DMS114 treated with DMSO at 0.1 percent for 48 hours (cell line): ENCODE results near the gene IGFBP6.
A peak's percentile ranks its signal among the peaks of the same experiment; 100 is the strongest.

Experiments used
- DNase-seq: peaks from one replicate; lab custom pipeline; 2025; ENCODE audit not compliant: unreplicated experiment; lab: John Stamatoyannopoulos, UW

The IGFBP6 gene, protein sequence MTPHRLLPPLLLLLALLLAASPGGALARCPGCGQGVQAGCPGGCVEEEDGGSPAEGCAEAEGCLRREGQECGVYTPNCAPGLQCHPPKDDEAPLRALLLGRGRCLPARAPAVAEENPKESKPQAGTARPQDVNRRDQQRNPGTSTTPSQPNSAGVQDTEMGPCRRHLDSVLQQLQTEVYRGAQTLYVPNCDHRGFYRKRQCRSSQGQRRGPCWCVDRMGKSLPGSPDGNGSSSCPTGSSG

DNA sequence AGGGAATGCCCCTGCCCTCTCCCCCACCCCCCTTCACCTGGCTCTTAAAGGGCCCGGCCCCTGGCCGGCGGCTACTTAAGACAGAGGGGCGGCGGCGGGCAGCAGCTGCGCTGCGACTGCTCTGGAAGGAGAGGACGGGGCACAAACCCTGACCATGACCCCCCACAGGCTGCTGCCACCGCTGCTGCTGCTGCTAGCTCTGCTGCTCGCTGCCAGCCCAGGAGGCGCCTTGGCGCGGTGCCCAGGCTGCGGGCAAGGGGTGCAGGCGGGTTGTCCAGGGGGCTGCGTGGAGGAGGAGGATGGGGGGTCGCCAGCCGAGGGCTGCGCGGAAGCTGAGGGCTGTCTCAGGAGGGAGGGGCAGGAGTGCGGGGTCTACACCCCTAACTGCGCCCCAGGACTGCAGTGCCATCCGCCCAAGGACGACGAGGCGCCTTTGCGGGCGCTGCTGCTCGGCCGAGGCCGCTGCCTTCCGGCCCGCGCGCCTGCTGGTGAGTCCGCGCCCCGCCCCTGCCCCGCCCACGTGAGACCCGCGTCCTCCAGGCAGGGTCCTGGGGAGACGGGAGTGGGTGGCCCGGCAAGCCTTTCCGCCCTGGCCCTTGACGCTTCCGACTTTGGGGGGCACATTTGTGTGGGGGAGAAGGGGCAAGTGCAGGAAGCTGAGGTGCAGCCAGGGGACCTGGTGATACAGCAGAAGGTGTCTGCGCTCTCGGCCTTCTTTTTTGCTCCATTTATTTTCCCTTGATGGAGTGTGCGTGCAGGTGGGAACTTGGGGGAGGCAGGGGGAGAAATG lies at the start of gene IGFBP6:
Gene IGFBP6, plus strand, starts transcription at position 104 of the 790 bp plus-strand sequence. Its CDS starts 51 bp downstream, at position 155.
- no peak for DNase-seq

DNA sequence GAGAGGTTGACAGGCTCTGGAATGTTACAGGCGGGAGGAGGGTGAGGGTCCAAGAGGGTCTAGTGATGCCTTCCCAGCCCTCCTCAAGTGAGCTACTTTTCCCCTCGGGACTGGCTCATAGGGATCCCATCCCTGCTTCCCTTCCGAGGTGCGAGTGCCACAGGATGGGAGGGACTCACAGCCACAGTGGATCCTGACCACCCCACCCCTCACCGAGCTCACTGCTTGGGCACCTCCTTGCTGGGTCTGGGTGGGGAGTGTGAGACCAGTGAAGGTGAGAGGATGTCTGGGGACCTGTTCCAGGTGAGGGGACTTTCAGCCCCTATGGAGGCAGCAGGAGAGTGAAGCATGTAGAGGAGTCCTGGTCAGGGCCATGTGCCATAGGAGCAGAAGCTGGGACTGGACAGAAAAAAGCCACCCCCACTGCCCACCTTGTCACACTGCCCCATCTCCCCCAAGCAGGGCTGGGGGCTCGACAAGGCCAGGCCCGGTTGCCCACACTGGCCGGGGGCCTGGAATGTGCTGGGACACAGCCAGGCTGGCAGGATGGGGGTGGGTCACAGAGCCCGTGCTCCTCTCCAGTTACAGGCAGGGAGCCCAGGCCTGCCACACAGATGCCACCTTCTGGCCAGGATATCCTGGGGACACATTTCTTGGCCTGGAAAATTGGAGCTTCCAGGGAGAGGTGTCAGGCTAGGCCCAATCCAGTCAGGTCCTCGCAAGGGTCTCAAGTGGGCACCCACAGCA lies 49.3 kb upstream of the IGFBP6 start:
- no peak for DNase-seq

DNA sequence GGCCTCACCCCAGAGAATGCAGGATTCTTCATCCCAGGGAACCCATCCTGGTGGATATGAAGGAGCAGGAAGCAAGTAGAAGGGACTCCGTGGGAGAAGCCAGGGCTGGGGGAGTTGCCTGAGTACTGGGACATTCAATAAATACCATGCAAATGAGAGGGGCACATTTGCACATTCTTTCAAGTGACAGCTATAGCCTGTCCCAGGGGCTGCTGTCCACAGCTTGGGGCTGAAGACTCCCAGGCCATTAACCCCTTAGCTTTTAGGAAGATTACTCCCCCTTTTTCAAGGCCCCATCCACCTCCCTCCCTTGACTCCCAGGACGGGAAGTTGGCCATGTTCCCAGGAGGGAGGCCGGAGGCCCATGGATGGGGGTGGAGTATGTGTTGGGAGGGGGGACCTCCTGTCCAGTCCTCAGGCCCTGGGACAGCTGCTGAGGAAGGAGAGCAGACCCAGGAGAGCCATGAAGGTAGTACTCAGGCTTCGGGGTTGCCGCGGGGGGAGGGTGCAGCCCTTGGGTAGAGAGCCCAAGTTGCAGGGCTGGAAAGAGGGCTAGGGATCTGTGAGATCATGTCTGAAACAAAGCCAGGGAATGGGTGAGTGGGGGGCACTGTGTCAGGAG lies 48.6 kb upstream of the IGFBP6 start:
- no peak for DNase-seq

DNA sequence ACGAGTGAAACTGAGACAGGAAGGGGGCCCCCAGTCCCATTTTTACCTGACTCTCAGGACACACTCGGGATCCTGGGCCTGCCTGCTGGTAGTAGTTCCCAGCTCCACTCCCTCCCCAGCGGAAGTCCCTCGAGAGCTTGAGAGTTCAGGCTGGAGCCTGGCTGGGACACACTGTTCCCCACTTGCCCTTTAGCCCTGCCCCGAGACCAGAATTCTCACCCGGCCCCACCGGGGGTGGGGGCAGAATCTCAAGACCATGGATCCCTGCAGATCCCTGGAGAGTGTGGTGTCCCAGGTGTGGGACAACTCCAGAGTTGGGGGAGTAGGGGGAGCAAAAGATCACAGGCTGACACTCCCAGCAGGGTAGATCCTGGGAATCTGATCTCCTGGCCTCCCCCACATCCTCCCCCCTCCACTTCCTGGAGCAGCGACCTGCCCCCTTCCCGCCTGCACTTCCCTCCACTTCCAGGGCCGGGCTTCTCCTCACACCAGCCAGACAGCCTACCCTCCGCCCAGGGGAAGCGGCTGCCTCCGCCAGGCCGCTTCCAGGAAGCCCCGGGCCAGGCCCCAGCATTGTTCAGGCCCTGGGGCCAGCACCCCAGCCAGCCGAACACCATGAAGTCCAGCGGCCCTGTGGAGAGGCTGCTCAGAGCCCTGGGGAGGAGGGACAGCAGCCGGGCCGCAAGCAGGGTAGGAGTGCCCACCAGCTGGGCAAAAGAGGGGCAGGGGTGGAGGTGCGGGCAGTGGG lies 47.7 kb upstream of the IGFBP6 start, which contains the start of gene TNS2:
Gene TNS2, plus strand, starts transcription at position 495 of the 748 bp plus-strand sequence. Its CDS starts 121 bp downstream, at position 616.
- no peak for DNase-seq

DNA sequence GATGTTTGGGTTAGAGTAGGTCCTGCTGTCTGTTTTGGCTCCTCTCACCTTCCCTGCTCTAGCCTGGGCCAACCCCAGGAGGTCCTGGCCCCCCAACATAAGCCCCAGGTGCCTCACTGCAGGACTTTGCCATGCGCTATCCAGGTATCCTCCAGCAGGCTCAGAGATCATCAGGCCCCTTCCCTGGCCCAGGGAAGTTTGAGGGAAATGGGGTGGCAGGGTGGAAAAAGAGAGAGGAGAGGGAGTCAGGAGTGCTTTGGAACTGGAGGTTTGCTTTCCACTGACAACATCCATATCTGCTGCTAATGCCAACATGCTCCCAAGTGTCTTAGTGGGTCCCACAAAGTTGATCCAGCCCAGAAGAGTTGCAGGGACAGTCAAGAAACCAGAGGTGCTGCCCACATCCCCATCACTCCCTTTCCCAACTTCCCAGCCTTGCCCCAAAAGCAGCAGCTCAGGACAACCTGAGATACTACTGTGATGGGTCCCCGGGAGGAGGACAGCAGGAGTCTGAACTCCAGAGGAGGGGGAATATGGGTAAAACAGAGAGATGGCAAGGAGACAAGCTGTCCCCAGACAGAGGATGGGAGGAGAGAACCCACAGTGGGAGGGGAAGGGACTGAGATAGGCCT lies 46.9 kb upstream of the IGFBP6 start:
- no peak for DNase-seq

DNA sequence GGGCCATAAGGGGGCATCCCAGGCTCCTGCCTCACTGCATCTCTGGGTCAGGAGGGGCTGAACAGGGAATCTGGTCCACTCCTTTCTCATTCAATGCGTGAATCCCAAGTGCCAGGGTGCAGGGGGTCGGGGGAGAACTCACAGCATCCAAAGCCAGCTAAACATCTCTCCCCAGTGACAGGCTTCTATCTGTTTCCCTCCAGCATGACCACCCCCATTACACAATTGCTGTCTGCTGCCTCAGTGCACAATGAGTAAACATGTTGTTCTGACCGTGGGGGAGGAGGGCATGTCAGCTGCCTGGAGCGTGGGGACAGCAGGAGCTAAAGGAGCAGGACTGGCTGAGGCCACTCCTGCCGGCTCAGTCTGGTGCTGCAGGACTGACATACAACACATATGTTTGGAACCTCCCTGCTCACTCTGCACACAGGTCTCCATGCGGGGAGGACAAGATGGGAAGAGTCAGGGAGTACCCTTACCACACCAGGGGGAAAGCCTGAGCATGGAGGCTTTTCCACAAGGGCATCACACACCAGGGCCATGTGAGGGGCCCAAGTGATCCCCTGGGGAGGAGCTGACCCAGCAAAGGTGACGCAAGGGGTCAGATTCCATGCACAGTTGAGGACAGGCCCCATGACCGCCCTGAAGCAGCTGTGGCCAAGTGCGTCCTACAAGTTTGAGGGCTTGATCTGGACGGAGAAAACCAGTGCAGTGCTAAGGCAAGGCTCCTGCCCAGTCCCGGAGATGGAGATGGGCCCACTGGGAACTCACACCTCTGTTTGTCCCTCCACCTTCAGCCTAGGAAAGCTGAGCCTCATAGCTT lies 46.2 kb upstream of the IGFBP6 start:
- DNase-seq: no peak

DNA sequence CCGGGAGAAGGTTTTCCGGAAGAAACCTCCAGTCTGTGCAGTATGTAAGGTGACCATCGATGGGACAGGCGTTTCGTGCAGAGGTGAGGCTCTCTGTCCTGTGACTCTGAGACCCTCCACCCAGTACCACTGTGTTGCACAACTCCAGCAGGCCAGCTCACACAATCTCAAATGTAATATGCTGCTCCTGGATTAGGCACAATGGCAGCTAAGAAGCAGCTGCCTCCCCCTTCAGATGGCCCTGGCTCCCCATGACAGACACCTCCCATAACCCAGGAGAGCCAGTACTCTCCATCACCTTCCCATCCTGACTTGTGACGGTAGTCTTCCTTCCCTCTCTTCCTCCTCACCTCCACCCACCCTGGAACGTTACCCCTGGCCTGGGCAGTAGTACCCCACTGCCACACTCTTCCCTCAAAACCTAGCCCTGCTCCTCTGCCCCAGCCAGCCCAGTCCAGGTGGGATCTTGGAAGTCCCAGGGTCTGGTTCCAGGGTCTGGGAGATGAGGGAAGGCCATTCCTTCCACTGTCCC lies 45.5 kb upstream of the IGFBP6 start:
- no peak for DNase-seq

DNA sequence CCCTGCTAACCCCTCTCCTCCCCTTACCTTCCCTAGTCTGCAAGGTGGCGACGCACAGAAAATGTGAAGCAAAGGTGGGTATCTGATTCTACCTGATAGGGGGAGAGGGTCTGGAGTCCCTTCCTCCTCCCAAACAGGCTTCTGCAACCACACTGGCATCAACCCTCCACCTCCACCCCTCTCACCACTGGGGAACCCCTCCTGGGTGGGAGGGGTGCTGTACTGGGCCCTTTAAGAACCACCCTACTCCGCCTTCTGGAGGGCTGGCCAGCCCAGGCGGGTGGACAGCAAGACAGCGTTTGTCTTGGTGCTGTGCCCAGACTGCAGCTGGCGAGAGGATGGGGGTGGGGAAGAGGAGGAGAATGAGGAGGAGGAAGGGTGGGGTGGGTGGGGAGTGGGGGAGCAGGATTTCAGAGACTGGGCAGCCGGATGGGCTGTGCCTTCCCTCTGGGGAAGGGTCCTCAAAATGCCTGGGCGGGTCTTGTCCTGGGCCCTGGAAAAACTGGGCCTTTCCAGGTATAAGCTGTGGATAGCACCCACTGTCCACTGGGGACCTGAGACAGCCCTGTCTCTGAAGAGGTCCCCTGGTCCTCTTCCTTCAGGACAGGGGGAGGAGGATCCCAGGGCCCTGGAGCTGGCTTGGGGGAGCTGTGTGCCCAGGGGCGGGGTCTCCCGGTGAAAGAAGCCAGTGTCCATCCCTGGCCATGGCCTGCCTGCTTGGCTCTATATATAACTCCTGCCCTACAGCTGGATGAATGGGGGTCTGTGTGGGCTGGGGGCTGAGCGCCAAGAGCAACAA lies 44.8 kb upstream of the IGFBP6 start:
- DNase-seq: no peak

DNA sequence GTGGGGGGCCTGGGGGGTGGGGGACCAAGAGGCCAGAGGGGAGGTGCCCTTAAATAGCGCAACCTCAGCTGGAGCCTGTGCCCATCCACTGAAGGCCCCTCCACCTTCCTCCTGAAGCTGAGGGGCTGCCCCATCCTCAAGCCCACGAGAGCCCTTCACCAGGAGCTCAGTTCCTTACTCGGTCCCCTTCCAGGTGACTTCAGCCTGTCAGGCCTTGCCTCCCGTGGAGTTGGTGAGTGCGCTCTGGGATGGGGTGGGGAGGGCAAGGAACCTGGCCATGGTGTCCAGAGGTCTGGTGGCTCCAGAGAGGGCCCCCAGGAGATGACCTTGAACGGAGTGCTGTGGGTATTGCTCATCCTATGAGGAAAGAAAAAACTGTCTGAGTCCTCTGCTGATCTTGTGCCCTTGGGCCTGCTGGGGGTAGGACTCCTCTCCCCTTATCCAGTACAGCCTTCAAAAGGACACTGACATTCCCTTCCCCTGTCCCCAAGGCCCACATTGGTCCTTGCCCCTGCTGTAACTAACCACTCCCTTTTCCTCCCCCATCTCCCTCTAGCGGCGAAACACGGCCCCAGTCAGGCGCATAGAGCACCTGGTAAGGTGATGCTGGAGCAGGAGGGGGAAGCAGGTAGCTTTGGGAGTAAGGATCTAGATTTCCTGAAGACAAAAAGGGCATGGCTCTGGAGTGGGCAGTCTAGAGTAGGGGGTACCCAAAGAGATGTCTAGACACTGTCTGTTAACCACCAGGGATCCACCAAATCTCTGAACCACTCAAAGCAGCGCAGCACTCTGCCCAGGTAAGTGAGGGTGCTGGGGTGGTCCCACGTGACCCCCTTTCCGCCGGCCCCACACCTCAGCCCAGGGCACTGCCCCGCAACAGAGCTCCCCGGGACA lies 44.0 kb upstream of the IGFBP6 start:
- DNase-seq: no peak

DNA sequence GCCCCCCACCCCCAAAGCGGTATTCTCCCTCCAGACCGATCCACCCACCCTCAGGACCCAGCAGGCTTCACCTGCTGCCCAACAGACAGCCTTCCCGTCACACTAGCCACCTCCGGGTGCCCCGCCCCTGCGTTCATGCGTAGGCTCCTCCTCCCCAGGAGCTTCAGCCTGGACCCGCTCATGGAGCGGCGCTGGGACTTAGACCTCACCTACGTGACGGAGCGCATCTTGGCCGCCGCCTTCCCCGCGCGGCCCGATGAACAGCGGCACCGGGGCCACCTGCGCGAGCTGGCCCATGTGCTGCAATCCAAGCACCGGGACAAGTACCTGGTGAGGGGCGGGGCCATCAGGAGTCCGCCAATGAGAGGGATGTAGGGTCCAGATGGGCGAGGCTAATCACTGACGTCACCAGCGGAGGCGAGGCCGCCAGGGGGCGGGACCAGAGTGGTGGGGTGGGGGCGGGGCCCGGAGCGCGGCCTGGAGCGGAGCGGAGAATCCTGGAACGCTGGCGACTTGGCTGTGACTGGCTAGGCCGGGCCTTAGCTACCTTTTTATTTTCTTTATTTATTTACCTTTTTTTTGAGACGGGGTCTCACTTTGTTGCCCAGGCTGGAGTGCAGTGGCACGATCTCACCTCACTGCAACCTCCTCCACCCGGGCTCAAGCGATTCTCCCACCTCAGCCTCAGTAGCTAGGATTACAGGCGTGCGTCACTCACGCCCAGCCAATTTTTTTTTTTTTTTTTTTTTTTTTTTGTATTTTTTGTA lies 43.2 kb upstream of the IGFBP6 start:
- peak; percentile 91 for DNase-seq

DNA sequence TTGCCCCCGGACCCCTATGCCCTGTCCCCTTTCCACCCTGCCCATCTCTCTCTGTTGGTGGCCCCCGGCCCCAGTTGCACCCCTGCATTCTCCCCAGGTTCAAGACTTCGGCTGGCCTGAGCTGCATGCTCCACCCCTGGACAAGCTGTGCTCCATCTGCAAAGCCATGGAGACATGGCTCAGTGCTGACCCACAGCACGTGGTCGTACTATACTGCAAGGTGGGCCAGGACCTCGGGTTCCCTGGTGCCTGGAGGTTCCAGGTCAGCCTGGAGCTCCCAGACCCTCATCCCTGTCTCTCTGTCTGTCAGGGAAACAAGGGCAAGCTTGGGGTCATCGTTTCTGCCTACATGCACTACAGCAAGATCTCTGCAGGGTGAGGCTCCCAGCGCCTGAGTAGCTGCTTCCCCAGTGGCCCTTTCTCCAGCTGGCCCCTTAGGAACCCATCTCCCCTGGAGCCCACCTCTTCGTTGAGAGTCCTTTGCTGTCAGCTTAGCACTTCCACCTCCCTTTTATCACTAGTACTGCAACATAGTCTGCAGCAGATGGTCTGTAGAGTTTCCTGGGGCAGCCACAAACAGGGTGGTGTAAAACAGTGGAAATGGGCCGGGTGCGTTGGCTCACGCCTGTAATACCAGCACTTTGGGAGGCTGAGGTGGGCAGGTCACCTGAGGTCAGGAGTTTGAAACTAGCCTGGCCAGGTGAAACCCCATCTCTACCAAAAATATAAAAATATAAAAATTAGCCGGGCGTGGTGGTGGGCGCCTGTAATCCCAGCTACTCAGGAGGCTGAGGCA lies 41.8 kb upstream of the IGFBP6 start:
- no peak for DNase-seq

DNA sequence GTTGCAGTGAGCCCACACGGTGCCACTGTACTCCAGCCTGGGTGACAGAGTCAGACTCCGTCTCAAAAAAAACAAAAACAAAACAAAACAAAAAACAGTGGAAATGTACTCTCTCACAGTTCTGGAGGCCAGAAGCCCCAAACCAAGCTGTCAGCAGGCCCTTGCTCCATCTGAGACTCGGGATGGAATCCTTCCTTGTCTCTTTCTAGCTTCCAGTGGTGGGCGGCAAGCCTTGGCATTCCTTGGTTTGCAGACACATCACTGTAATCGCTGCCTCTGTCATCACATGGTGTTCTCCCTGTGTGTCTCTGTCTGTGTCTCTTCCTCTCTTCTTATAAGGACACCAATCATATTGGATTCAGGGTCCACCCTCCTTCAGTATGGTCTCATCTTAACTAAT lies 41.2 kb upstream of the IGFBP6 start:
- no peak for DNase-seq

DNA sequence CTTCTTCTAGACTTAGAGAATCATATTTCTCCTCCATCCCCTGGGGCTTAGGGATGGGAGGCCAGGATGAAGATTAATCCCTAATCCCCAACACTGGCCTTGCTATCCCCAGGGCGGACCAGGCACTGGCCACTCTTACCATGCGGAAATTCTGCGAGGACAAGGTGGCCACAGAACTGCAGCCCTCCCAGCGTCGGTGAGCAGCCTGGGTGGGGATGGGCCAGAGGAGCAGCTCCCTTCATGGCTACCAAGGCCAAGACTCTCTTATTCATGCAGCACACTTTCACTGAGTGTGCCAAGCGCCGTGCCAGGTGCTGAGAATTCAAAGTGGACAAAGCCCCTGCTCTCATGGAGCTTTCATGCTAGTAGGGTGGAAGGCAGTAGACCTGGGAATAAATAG lies 40.6 kb upstream of the IGFBP6 start:
- DNase-seq: no peak

DNA sequence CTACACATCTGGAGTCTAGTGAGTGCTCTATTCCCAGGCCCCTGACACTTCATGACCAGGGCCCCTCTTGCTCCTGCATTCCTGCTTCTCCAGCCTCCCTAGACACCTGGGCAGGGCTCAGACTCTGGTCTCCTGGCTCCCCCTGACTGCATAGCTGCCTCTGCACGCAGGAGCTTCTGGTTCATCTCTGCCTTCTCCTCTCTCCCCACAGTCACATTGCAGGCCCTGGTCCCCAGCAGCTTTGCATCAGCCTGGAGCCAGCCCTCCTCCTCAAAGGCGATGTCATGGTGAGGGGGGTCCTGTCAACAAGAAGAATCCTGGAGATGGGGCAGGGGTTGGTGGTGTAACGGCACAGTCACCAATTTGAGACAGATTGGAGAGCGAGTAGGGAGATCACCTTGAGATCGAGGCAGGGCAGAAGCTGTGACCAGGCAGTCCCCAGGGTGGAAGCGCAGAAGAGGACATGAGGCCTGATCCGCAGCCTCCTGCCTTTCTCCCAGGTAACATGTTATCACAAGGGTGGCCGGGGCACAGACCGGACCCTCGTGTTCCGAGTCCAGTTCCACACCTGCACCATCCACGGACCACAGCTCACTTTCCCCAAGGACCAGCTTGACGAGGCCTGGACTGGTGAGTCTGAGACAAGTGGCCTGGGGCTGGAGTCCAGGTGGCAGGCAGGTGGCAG lies 39.5 kb upstream of the IGFBP6 start:
- DNase-seq: no peak
